Measurements from ENCODE around the gene IL10RA. TPM values are rescaled to one million over a fixed set of nuclear protein-coding genes. Genes with fewer than 3 reads are reported as not detected.
"Not testable (repeated sequence)": the region's sequence is repeated elsewhere in the genome, so short reads cannot be mapped to it uniquely, and the experiment has no call there.

IL10RA gene
- total and polyA plus RNA-seq, 4 donors = 1.7 to 59.2 (median 14.6) TPM

- Histone ChIP-seq H3K27ac (ENCODE audit: low read depth in 1 of 2, low read length in 2 of 2) (no peak overlapping the region), H3K36me3 (ENCODE audit: control insufficient read depth in 1 of 2, insufficient read depth in 2 of 2, low read length in 1 of 2) (no peaks in the 10 kb centered on the region), H3K4me3 (ENCODE audit: low read length in 2 of 2) (no peak overlapping the region), H3K4me1 (ENCODE audit: control insufficient read depth in 1 of 2, insufficient read depth in 2 of 2, low read length in 2 of 2) (no peaks in the 10 kb centered on the region), H3K9me3 (ENCODE audit: control insufficient read depth, low read length) (no peaks in the 10 kb centered on the region), H3K27me3 (ENCODE audit: control insufficient read depth in 1 of 2, insufficient read depth in 2 of 2, low read length in 1 of 2) (no peaks in the 10 kb centered on the region)
- intact Hi-C loops (cut with DNase I) = loop anchor here in 1 of 2 donors (2.0 kb wide), 1 partner anchor 105 kb away; no protein-coding TSS in a partner anchor
- DNase-seq (no peak), ATAC-seq (ENCODE audit: low FRiP score) (no peak)
- 70 to 80% methylated on average over 5 of the region's 5 CpGs for WGBS, 2 donors
Measured at GRCh38 chr11:117946156-117946841, 39.9 kb upstream of the IL10RA start.

- Histone ChIP-seq H3K4me1 (ENCODE audit: control insufficient read depth in 1 of 2, insufficient read depth in 2 of 2, low read length in 2 of 2) (no peaks in the 10 kb centered on the region), H3K27me3 (ENCODE audit: control insufficient read depth in 1 of 2, insufficient read depth in 2 of 2, low read length in 1 of 2) (no peaks in the 10 kb centered on the region), H3K9me3 (ENCODE audit: control insufficient read depth, low read length) (no peaks in the 10 kb centered on the region), H3K4me3 (ENCODE audit: low read length in 2 of 2) (no peak overlapping the region), H3K36me3 (ENCODE audit: control insufficient read depth in 1 of 2, insufficient read depth in 2 of 2, low read length in 1 of 2) (no peaks in the 10 kb centered on the region), H3K27ac (ENCODE audit: low read depth in 1 of 2, low read length in 2 of 2) (no peak overlapping the region)
- DNase-seq (peak; percentile 91 to 95), ATAC-seq (ENCODE audit: low FRiP score) (peak; percentile 93)
- WGBS, 2 donors = 40 to 45% methylated on average over 7 of the region's 7 CpGs
- intact Hi-C loops (cut with DNase I) = loop anchor here (1.0 to 2.0 kb wide), 2 partner anchors 103 to 106 kb away; no protein-coding TSS in a partner anchor
Measured at GRCh38 chr11:117946842-117947526, 39.2 kb upstream of the IL10RA start.

- not testable (repeated sequence) for H3K9me3 ChIP-seq (ENCODE audit: control insufficient read depth, low read length); H3K27me3 ChIP-seq (ENCODE audit: control insufficient read depth in 1 of 2, insufficient read depth in 2 of 2, low read length in 1 of 2); H3K27ac ChIP-seq (ENCODE audit: low read depth in 1 of 2, low read length in 2 of 2); H3K36me3 ChIP-seq (ENCODE audit: control insufficient read depth in 1 of 2, insufficient read depth in 2 of 2, low read length in 1 of 2); H3K4me1 ChIP-seq (ENCODE audit: control insufficient read depth in 1 of 2, insufficient read depth in 2 of 2, low read length in 2 of 2); DNase-seq; H3K4me3 ChIP-seq (ENCODE audit: low read length in 2 of 2); ATAC-seq (ENCODE audit: low FRiP score)
- intact Hi-C loops (cut with DNase I) = loop anchor here (1.0 to 2.0 kb wide), 2 partner anchors 103 to 107 kb away; no protein-coding TSS in a partner anchor
- 69 to 72% methylated on average over 9 to 10 of the region's 10 CpGs for whole genome bisulfite sequencing, 2 donors
Measured at GRCh38 chr11:117947751-117948150, 38.4 kb upstream of the IL10RA start.

- DNase-seq; H3K36me3 ChIP-seq (ENCODE audit: control insufficient read depth in 1 of 2, insufficient read depth in 2 of 2, low read length in 1 of 2); ATAC-seq (ENCODE audit: low FRiP score); H3K4me3 ChIP-seq (ENCODE audit: low read length in 2 of 2); intact Hi-C loops (cut with DNase I); H3K9me3 ChIP-seq (ENCODE audit: control insufficient read depth, low read length); H3K27ac ChIP-seq (ENCODE audit: low read depth in 1 of 2, low read length in 2 of 2); H3K27me3 ChIP-seq (ENCODE audit: control insufficient read depth in 1 of 2, insufficient read depth in 2 of 2, low read length in 1 of 2); H3K4me1 ChIP-seq (ENCODE audit: control insufficient read depth in 1 of 2, insufficient read depth in 2 of 2, low read length in 2 of 2): not testable (repeated sequence)
- WGBS, 2 donors = 83% methylated on average over 11 of the region's 11 CpGs
Measured at GRCh38 chr11:117948466-117948865, 37.7 kb upstream of the IL10RA start.

- H3K36me3 ChIP-seq (ENCODE audit: control insufficient read depth in 1 of 2, insufficient read depth in 2 of 2, low read length in 1 of 2) = no peaks in the 10 kb centered on the region
- no peak overlapping the region for H3K27ac ChIP-seq (ENCODE audit: low read depth in 1 of 2, low read length in 2 of 2)
- 70 to 72% methylated on average over 6 of the region's 6 CpGs for WGBS, 2 donors
- no peaks in the 10 kb centered on the region for H3K4me1 ChIP-seq (ENCODE audit: control insufficient read depth in 1 of 2, insufficient read depth in 2 of 2, low read length in 2 of 2)
- intact Hi-C loops (cut with DNase I) = no loop called here
- no peak for DNase-seq
- no peaks in the 10 kb centered on the region for H3K9me3 ChIP-seq (ENCODE audit: control insufficient read depth, low read length)
- H3K4me3 ChIP-seq (ENCODE audit: low read length in 2 of 2) = no peak overlapping the region
- no peak for ATAC-seq (ENCODE audit: low FRiP score)
- no peaks in the 10 kb centered on the region for H3K27me3 ChIP-seq (ENCODE audit: control insufficient read depth in 1 of 2, insufficient read depth in 2 of 2, low read length in 1 of 2)
Measured at GRCh38 chr11:117949062-117949461, 37.1 kb upstream of the IL10RA start.

- no peaks in the 10 kb centered on the region for H3K9me3 ChIP-seq (ENCODE audit: control insufficient read depth, low read length)
- no peak for DNase-seq
- no peak for ATAC-seq (ENCODE audit: low FRiP score)
- no peak overlapping the region for H3K27ac ChIP-seq (ENCODE audit: low read depth in 1 of 2, low read length in 2 of 2)
- no peaks in the 10 kb centered on the region for H3K4me1 ChIP-seq (ENCODE audit: control insufficient read depth in 1 of 2, insufficient read depth in 2 of 2, low read length in 2 of 2)
- no peaks in the 10 kb centered on the region for H3K27me3 ChIP-seq (ENCODE audit: control insufficient read depth in 1 of 2, insufficient read depth in 2 of 2, low read length in 1 of 2)
- 8 to 10% methylated on average over 5 of the region's 5 CpGs for WGBS, 2 donors
- intact Hi-C loops (cut with DNase I) = no loop called here
- no peak overlapping the region for H3K4me3 ChIP-seq (ENCODE audit: low read length in 2 of 2)
- H3K36me3 ChIP-seq (ENCODE audit: control insufficient read depth in 1 of 2, insufficient read depth in 2 of 2, low read length in 1 of 2) = no peaks in the 10 kb centered on the region
Measured at GRCh38 chr11:117950301-117950700, 35.9 kb upstream of the IL10RA start.

GRCh38 chr11:117950993-117951961 lies 34.9 kb upstream of the IL10RA start:
- no peaks in the 10 kb centered on the region for H3K9me3 ChIP-seq (ENCODE audit: control insufficient read depth, low read length)
- H3K36me3 ChIP-seq (ENCODE audit: control insufficient read depth in 1 of 2, insufficient read depth in 2 of 2, low read length in 1 of 2) = no peaks in the 10 kb centered on the region
- DNase-seq (no peak), ATAC-seq (ENCODE audit: low FRiP score) (no peak)
- H3K27ac ChIP-seq (ENCODE audit: low read depth in 1 of 2, low read length in 2 of 2) = no peak overlapping the region
- no peaks in the 10 kb centered on the region for H3K4me1 ChIP-seq (ENCODE audit: control insufficient read depth in 1 of 2, insufficient read depth in 2 of 2, low read length in 2 of 2)
- WGBS, 2 donors = 75 to 79% methylated on average over 15 of the region's 15 CpGs
- intact Hi-C loops (cut with DNase I) = no loop called here
- H3K27me3 ChIP-seq (ENCODE audit: control insufficient read depth in 1 of 2, insufficient read depth in 2 of 2, low read length in 1 of 2) = no peaks in the 10 kb centered on the region
- no peak overlapping the region for H3K4me3 ChIP-seq (ENCODE audit: low read length in 2 of 2)

- Histone ChIP-seq H3K4me1 (ENCODE audit: control insufficient read depth in 1 of 2, insufficient read depth in 2 of 2, low read length in 2 of 2) (no peaks in the 10 kb centered on the region), H3K27ac (ENCODE audit: low read depth in 1 of 2, low read length in 2 of 2) (no peak overlapping the region), H3K9me3 (ENCODE audit: control insufficient read depth, low read length) (no peaks in the 10 kb centered on the region), H3K4me3 (ENCODE audit: low read length in 2 of 2) (no peak overlapping the region), H3K27me3 (ENCODE audit: control insufficient read depth in 1 of 2, insufficient read depth in 2 of 2, low read length in 1 of 2) (no peaks in the 10 kb centered on the region), H3K36me3 (ENCODE audit: control insufficient read depth in 1 of 2, insufficient read depth in 2 of 2, low read length in 1 of 2) (no peaks in the 10 kb centered on the region)
- ATAC-seq (ENCODE audit: low FRiP score) = no peak
- intact Hi-C loops (cut with DNase I) = no loop called here
- no peak for DNase-seq
- WGBS, 2 donors = 76 to 84% methylated on average over 3 of the region's 3 CpGs
Measured at GRCh38 chr11:117953024-117953671, 33.0 kb upstream of the IL10RA start.

Measured in aorta (tissue), 5 donors.